ENCODE data around the gene ELL.

Gene ELL

DNA sequence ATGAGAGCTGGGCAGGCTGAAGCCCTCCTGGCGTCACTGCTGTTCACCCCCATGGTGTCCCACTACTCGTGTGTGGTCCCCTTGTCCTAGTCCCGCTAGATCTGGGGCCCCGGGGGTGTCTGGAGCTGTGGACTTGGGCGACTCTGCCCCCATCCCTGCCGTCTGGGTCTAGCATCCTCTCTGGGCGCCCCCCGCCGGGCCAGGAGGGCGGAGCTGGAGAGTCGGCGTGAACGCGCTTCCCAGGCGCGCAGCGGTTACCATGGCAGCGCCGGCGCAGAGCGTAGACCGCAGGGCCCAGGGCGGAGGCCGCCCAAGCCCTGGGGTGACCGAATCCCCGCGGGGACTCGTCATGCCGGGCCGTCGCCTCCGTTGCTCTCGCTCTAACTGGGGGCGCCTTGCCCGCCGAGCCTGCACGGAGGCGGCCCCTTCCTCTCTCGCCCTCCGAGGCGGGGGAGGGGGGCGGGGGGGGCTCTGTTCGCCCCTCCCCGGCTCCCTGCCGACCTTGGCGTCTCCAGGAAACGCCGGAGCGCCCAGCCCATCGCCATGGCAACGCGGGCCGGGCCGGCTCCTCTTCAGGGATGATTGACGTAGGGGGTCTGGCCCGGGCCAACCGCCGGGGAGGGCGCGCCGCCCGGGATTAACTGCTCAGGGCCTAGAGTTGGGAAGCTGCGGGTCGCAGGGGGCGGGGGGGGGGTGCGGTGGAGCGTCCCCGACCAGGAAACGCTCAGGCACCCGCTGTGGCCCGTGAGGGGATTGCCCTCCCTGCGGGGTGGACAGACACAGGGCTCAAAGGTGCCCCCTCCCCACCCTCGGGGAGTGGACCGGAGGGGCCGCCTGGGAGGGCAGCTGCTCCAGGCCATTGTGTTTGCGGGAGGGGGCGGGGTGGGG lies 92.8 kb downstream of the ELL start:
- ChIA-PET CTCF (interaction anchor here (1.3 to 2.3 kb wide), 3 partner anchors 10 to 101 kb away, joined by 4 to 16 read pairs (median 4); partner anchors contain the start of genes GDF15 and SSBP4), POLR2A (interaction anchor here (1.7 kb wide), 1 partner anchor 12 kb away, joined by 5 read pairs; no protein-coding TSS in a partner anchor)
- peak; percentile 93 for DNase-seq (ENCODE audit: extremely low spot score)
- TF ChIP-seq CTCF (IDR thresholded peaks at IDR 0.05; ENCODE audit: control extremely low read depth, extremely low read depth, low read depth, missing control alignments), result no peak

DNA sequence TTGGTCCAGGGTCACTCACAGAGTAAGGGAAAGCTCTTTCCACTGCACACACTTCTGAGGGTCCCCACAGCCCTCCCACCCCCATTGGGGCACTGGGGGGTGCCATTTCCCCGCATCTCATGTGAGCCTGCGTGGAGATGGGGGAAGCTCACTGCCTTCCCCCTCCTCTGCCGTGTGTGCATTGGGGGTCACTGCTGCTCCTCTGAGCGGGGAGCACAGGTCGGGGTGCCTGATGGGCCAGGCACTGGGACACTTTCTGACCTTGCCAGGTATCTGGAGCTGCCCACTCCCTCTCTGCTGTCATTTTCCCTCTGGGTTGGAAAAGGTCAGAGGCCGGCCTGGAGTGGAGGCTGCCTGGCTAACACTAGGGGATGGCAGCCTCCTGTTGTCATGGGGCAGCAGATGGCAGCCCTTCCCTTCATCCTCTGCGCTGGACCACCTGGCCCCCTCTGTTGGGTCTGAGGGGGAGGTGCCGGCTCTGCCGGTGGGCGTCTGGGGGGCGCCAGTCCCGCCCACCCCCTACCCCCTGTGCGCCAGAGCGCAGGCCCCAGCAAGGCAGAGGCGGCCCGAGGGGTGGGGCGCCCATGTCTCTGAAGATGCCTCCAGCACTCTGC lies 93.6 kb downstream of the ELL start:
- CTCF ChIA-PET, result interaction anchor here (1.3 to 2.3 kb wide), 3 partner anchors 9 to 100 kb away, joined by 4 to 16 read pairs (median 4); partner anchors contain the start of genes GDF15 and SSBP4
- POLR2A ChIA-PET, result interaction anchor here (1.7 kb wide), 1 partner anchor 12 kb away, joined by 5 read pairs; no protein-coding TSS in a partner anchor

GRCh38 chr19:18427743-18428113 lies 94.1 kb downstream of the ELL start:
- no peak for TF ChIP-seq CTCF (IDR thresholded peaks at IDR 0.05; ENCODE audit: control extremely low read depth, extremely low read depth, low read depth, missing control alignments)
- CTCF ChIA-PET, result interaction anchor here (1.5 to 2.3 kb wide), 2 partner anchors 8 to 42 kb away, joined by 4 to 16 read pairs; partner anchors contain the start of genes GDF15 and SSBP4
- no peak for DNase-seq (ENCODE audit: extremely low spot score)

More for the DNA sequence above, 93.6 kb downstream of the ELL start:
- TF ChIP-seq CTCF (IDR thresholded peaks at IDR 0.05; ENCODE audit: control extremely low read depth, extremely low read depth, low read depth, missing control alignments), result no peak
- no peak for DNase-seq (ENCODE audit: extremely low spot score)

DNA sequence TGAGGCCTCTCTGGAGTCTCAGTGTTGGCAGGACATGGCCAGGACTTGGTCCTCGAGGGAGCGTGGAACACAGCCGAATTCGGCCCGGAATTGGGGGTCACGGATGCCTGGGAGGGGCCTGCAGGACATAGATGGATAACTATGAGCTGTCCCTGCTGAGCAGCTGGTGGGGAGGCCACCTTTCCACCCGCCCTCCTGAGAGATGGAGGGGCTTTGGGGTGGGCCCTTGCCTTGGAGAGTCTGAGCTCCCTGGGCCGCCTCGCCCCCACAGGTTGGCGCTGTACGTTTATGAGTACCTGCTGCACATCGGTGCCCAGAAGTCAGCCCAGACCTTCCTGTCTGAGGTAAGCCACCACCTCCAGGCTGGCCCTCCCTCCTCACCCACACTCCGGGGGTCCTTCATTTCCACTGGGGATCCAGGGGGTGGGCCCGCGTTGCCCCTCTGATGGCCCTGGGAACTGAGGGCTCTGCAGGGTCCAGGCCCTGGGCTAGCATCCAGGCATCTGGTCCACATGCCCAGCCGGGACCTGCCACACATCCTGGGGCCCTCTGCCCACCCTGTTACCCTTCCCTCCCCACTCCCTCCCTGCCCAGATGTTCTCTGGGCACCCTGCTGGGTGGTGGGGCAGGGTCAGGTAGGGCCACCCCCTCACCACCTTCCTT lies 94.7 kb downstream of the ELL start:
- POLR2A ChIA-PET, result interaction anchor here (0.6 kb wide), 1 partner anchor 41 kb away, joined by 7 read pairs; the partner anchor contains the start of gene GDF15
- no peak for TF ChIP-seq CTCF (IDR thresholded peaks at IDR 0.05; ENCODE audit: control extremely low read depth, extremely low read depth, low read depth, missing control alignments)
- DNase-seq (ENCODE audit: extremely low spot score), result no peak
- CTCF ChIA-PET, result interaction anchor here (1.5 to 2.3 kb wide), 2 partner anchors 8 to 41 kb away, joined by 4 to 16 read pairs; partner anchors contain the start of genes GDF15 and SSBP4

More at GRCh38 chr19:18427743-18428113, 94.1 kb downstream of the ELL start:
- POLR2A ChIA-PET, result interaction anchor here (0.6 to 1.7 kb wide), 2 partner anchors 11 to 42 kb away, joined by 5 to 7 read pairs; partner anchors contain the start of gene GDF15

DNA sequence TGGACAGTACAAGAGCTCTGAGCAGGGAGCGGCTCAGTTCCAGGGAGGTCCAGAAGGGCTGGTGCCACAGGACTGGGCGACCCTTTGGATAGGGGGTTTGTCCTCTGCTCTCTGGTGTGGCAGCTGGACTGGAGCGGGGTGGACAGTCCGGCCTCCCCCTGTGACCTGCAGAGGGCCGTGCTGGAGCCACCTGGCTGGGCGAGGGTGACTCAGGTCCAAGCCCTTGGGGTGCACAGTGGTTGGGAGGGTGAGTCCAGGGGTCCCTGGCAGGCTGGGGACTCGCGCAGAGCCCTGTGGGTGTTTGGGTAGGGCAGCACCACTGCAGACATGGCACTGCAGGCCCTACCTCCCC lies 95.5 kb downstream of the ELL start:
- no peak for DNase-seq (ENCODE audit: extremely low spot score)
- TF ChIP-seq CTCF (IDR thresholded peaks at IDR 0.05; ENCODE audit: control extremely low read depth, extremely low read depth, low read depth, missing control alignments), result no peak
- ChIA-PET CTCF (interaction anchor here (1.1 kb wide), 1 partner anchor 10 kb away, joined by 4 read pairs; no protein-coding TSS in a partner anchor), POLR2A (no interaction called here)

Measured in GM10248 (cell line).